ENCODE data around the gene JADE2. TPM values are rescaled to one million over a fixed set of nuclear protein-coding genes. Genes with fewer than 3 reads are reported as not detected.

Gene JADE2
- total and polyA plus RNA-seq, 2 experiments from 2014 or later, result 14.9 to 35.4 TPM

DNA sequence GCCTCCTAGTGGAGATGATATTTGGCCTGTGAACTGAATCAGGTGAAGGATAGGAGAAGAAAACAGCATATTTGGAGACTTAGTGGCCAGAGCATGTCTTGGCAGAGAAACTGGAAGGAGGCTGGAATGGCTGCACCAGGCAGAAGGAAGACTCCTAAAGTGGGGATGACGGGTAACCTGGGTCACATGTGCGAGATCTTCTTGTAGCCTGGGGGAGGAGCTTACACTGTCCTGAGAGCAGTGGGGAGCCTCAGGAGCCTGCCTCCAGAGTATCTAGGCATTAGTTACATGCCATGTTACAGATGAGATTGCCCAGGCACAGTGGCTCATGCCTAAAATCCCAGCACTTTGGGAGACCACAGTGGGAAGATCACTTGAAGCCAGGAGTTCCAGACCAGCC lies 49.8 kb downstream of the JADE2 start:
- H3K9me3 ChIP-seq (ENCODE audit: low read depth), result no peaks in the 10 kb centered on the region
- TF ChIP-seq EZH2phosphoT487 (IDR thresholded peaks at IDR 0.05; ENCODE audit: low read depth, severe bottlenecking, unreplicated experiment) (no peak), EZH2 (IDR thresholded peaks at IDR 0.05; ENCODE audit: borderline replicate concordance) (no peak)
- TF ChIP-seq, protein P1, sequence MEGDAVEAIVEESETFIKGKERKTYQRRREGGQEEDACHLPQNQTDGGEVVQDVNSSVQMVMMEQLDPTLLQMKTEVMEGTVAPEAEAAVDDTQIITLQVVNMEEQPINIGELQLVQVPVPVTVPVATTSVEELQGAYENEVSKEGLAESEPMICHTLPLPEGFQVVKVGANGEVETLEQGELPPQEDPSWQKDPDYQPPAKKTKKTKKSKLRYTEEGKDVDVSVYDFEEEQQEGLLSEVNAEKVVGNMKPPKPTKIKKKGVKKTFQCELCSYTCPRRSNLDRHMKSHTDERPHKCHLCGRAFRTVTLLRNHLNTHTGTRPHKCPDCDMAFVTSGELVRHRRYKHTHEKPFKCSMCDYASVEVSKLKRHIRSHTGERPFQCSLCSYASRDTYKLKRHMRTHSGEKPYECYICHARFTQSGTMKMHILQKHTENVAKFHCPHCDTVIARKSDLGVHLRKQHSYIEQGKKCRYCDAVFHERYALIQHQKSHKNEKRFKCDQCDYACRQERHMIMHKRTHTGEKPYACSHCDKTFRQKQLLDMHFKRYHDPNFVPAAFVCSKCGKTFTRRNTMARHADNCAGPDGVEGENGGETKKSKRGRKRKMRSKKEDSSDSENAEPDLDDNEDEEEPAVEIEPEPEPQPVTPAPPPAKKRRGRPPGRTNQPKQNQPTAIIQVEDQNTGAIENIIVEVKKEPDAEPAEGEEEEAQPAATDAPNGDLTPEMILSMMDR (IDR thresholded peaks at IDR 0.05; ENCODE audit: poor library complexity), result no peak

DNA sequence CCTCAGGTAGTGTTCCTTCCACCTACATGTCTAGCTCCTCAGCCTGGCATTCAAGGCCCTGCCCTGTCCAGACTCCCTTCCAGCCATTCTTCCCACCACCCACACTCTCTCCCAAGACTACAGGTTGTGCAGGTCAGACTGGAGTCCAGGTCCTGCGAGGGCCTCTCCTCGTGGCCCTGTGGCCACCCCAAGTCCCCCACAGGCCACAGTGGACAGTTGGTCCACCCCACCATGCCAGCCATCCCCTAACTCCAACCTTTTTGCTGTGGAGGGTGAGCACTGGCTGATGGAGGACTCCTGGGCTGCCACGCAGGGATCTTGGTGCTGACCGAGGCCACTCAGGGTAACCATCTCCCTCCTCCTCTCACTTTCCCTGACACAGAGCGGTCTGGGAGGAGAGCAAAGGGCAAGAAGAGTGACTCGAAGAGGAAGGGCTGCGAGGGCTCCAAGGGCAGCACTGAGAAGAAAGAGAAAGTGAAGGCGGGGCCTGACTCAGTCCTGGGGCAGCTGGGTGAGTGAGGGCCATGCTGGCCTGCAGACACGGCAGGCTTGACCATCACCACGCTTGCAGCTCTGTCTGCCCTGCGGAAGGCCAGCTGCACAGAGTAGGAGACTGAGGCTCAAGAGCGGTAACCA lies 51.0 kb downstream of the JADE2 start:
- H3K27ac ChIP-seq, result no peak overlapping the region
- TF ChIP-seq EZH2 (IDR thresholded peaks at IDR 0.05; ENCODE audit: borderline replicate concordance) (no peak), EZH2phosphoT487 (IDR thresholded peaks at IDR 0.05; ENCODE audit: low read depth, severe bottlenecking, unreplicated experiment) (no peak)
- TF ChIP-seq, protein P1 (IDR thresholded peaks at IDR 0.05; ENCODE audit: poor library complexity), result no peak
- WGBS (ENCODE audit: low lambda C conversion rate, missing lambda C conversion rate), result 92% methylated on average over 12 of the region's 12 CpGs

More for the DNA sequence above, 49.8 kb downstream of the JADE2 start:
- no peak overlapping the region for H3K4me3 ChIP-seq
- WGBS (ENCODE audit: low lambda C conversion rate, missing lambda C conversion rate), result 100% methylated on average over 2 of the region's 2 CpGs
- no peak for DNase-seq (ENCODE audit: low spot score)
- H3K27ac ChIP-seq, result no peak overlapping the region
- no peak overlapping the region for H3K4me2 ChIP-seq
- H3K27me3 ChIP-seq, result no peaks in the 10 kb centered on the region
- H2AFZ ChIP-seq, result no peak overlapping the region
- no peaks in the 10 kb centered on the region for H3K36me3 ChIP-seq (replicated peaks; ENCODE audit: insufficient read depth, low read depth)
- H4K20me1 ChIP-seq (ENCODE audit: insufficient read depth, poor library complexity, severe bottlenecking), result peaks cover 3% of the 10 kb centered on the region
- H3K4me1 ChIP-seq (ENCODE audit: insufficient read depth), result no peaks in the 10 kb centered on the region
- no peaks in the 10 kb centered on the region for H3K9me2 ChIP-seq (replicated peaks; ENCODE audit: insufficient read depth)
- no peaks in the 10 kb centered on the region for H3K79me2 ChIP-seq

DNA sequence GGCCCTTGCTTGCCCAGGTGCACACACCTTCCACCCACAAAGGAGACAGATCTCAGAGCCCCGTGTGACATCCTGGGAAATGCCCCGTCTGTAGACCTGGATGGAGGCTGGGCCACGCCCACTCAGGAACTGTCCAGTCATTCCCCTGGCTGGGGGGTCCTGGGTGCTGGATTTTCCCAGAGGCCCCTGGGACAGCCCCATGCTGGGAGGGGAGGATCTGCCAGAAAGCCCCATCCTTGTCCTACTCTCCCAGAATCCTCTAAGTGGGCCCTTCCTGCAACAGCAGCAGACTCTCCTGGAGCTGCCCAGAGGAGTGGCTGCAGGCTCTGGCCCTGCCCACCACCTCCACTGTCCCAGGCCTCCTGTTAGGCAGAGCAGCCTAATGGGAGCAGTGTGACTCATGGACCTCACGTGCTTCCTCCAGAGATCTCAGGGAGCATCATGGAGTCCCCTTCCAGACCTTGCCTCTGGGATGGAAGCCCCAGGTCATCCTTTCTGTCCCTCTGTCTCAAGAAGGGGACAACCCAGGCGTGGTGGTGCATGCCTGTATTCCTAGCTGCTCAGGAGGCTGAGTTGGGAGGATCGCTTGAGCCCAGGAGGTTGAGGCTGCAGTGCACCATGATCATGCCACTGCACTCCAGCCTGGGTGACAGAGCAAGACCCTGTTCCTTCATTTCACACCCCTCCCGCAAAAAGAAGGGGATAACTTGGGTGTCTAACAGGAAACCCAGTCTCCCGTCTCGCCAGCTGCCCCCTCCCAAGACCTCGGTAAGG lies 51.7 kb downstream of the JADE2 start:
- Histone ChIP-seq H3K9me2 (replicated peaks; ENCODE audit: insufficient read depth) (no peaks in the 10 kb centered on the region), H3K4me2 (no peak overlapping the region), H3K4me1 (ENCODE audit: insufficient read depth) (no peaks in the 10 kb centered on the region), H3K4me3 (no peak overlapping the region), H3K27ac (no peak overlapping the region), H3K79me2 (no peaks in the 10 kb centered on the region), H3K27me3 (no peaks in the 10 kb centered on the region), H4K20me1 (ENCODE audit: insufficient read depth, poor library complexity, severe bottlenecking) (no peaks in the 10 kb centered on the region), H3K9me3 (ENCODE audit: low read depth) (no peaks in the 10 kb centered on the region), H2AFZ (no peak overlapping the region), H3K36me3 (replicated peaks; ENCODE audit: insufficient read depth, low read depth) (no peaks in the 10 kb centered on the region)
- TF ChIP-seq EZH2 (IDR thresholded peaks at IDR 0.05; ENCODE audit: borderline replicate concordance) (no peak), EZH2phosphoT487 (IDR thresholded peaks at IDR 0.05; ENCODE audit: low read depth, severe bottlenecking, unreplicated experiment) (no peak)
- TF ChIP-seq, protein P1 (IDR thresholded peaks at IDR 0.05; ENCODE audit: poor library complexity), result no peak
- peak; percentile 50 for DNase-seq (ENCODE audit: low spot score)
- WGBS (ENCODE audit: low lambda C conversion rate, missing lambda C conversion rate), result 78% methylated on average over 10 of the region's 10 CpGs

More for the DNA sequence above, 51.0 kb downstream of the JADE2 start:
- Histone ChIP-seq H3K4me3 (no peak overlapping the region), H3K79me2 (no peaks in the 10 kb centered on the region), H3K9me3 (ENCODE audit: low read depth) (no peaks in the 10 kb centered on the region), H3K4me1 (ENCODE audit: insufficient read depth) (no peaks in the 10 kb centered on the region), H4K20me1 (ENCODE audit: insufficient read depth, poor library complexity, severe bottlenecking) (peaks cover 3% of the 10 kb centered on the region), H2AFZ (no peak overlapping the region), H3K27me3 (no peaks in the 10 kb centered on the region), H3K36me3 (replicated peaks; ENCODE audit: insufficient read depth, low read depth) (no peaks in the 10 kb centered on the region), H3K9me2 (replicated peaks; ENCODE audit: insufficient read depth) (no peaks in the 10 kb centered on the region), H3K4me2 (no peak overlapping the region)
- DNase-seq (ENCODE audit: low spot score), result no peak
